Right lobe of liver (tissue), 6 donors: Measurements from ENCODE around the gene DBN1. TPM values are rescaled to one million over a fixed set of nuclear protein-coding genes. Genes with fewer than 3 reads are reported as not detected.

Experiments
- ATAC-seq, 4 donors: fragments of 200-7000 bp; cut with Tn5 transposase; one replicate each; pipeline ENCODE4 v1.9.1; 2020; ENCODE audit warnings: mild to moderate bottlenecking in 4 of 4, moderate library complexity in 4 of 4
- DNase-seq, 3 donors: peaks; one replicate each; pipeline ENCODE4 v3.0.0-alpha.2; 2020
- H3K27ac ChIP-seq, 3 donors: fragments of 200-600 bp; one replicate each; pipeline ENCODE4 v1.8.0; 2022
- H3K27me3 ChIP-seq, 2 donors: fragments of 200-600 bp; one replicate each; pipeline ENCODE4 v1.8.0; 2022
- H3K36me3 ChIP-seq, 4 donors: fragments of 200-600 bp; sonication (generic) in 1 of 4; one replicate each; pipeline versions ENCODE4 v1.5.1 to v1.8.0; 2017 to 2022; ENCODE audit warnings: control low read depth in 1 of 4
- H3K4me1 ChIP-seq, 4 donors: fragments of 200-600 bp; sonication (generic) in 1 of 4; one replicate each; pipeline versions ENCODE4 v1.5.1 to v1.8.0; 2017 to 2022; ENCODE audit warnings: control low read depth in 1 of 4
- H3K4me3 ChIP-seq, 3 donors: fragments of 200-600 bp; one replicate each; pipeline ENCODE4 v1.8.0; 2022
- H3K9me3 ChIP-seq, 4 donors: fragments of 200-600 bp; sonication (generic) in 1 of 4; one replicate each; pipeline versions ENCODE4 v1.5.1 to v1.8.0; 2017 to 2022; ENCODE audit warnings: control low read depth in 1 of 4
- CTCF ChIP-seq, 4 donors: fragments of 200-600 bp in 3 of 4; fragments of 450-650 bp in 1 of 4; IDR thresholded peaks; one replicate each; pipeline versions ENCODE4 v1.5.1 to v1.8.0; 2016 to 2022; ENCODE audit warnings: antibody characterized with exemption in 4 of 4, mild to moderate bottlenecking in 2 of 4
- POLR2A ChIP-seq: fragments of 450-650 bp; IDR thresholded peaks from one replicate; pipeline ENCODE4 v1.6.1; 2017; ENCODE audit warnings: antibody characterized with exemption, mild to moderate bottlenecking
- WGBS: methylation state at CpG from one replicate; pipeline ENCODE4 v1.1.6; 2018; ENCODE audit warnings: low coverage, low lambda C conversion rate; ENCODE audit not compliant: insufficient coverage; ENCODE audit errors: missing lambda C conversion rate; 5-methylcytosine and 5-hydroxymethylcytosine counted together
- intact Hi-C, 2 donors: fragments of 100-400 bp; cut with DNase I; formaldehyde crosslinking; loops; one replicate each; pipeline versions ENCODE4 v1.11.2 to v1.14.1; 2022
- total RNA-seq, 6 experiments: library from RNA; depleted of rRNA in 2 of 6; stranded (reverse); fragments of >200 nt in 2 of 6; fragmentation: NEBNext Ultra II Directional in 3 of 6; extraction: Animal tissue kit (Norgen Biotek cat#: 25700) in 3 of 6; gene quantifications; one replicate each; pipeline versions ENCODE4 v1.1.0 to v1.2.4, GENCODE V29; 2016 to 2023
- donor health status: DM: no; HTN: yes; CAD: no.
- donor health status: DM: no; HTN: no; CAD: no.
- donor health status: DM: no; HTN: no; CAD: no.
- donor health status: DM: no; HTN: yes; CAD: no.
- donor health status: DM: no; HTN: yes; CAD: no.

Gene DBN1
- total RNA-seq, 6 experiments from 2014 or later, result 1.1 to 4.6 (median 3.1) TPM

DNA sequence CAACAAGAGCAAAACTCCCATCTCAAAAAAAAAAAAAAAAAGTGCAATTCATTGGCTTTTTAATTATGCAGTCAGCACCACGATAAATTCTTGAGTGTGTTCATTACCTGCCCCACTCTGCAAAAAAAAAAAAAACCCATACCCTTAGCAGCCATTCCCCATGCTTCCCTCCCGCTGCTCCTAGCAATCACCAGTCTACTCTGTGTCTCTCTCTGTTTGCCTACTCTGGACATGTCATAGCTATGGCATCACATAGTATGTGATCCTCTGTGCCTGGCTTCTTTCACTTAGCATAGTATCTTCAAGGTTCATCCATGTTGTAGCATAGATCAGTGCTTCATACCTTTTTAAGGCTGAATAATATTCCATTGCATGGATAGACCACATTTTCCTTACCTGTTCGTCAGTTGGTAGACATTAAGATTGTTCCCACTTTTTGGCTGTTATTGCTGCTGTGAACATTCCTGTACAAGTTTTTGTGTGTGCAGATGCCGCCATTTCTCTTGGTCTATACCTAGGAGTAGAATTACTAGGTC is 33.8 kb downstream of the DBN1 start:
- Histone ChIP-seq H3K27me3 (no peaks in the 10 kb centered on the region), H3K27ac (no peak overlapping the region), H3K36me3 (peaks cover 0 to 20% (median 0%) of the 10 kb centered on the region in 4 donors), H3K4me1 (no peaks in the 10 kb centered on the region), H3K4me3 (no peak overlapping the region), H3K9me3 (no peaks in the 10 kb centered on the region)
- no peak for ATAC-seq
- WGBS, result 94% methylated on average over 4 of the region's 4 CpGs
- intact Hi-C loops, result loop anchor here in 1 of 2 donors (5.0 kb wide), 1 partner anchor 37 kb away; the partner anchor contains the start of gene PFN3
- TF ChIP-seq POLR2A (no peak), CTCF (IDR thresholded peaks at IDR 0.05) (no peak)
- DNase-seq, result no peak

DNA sequence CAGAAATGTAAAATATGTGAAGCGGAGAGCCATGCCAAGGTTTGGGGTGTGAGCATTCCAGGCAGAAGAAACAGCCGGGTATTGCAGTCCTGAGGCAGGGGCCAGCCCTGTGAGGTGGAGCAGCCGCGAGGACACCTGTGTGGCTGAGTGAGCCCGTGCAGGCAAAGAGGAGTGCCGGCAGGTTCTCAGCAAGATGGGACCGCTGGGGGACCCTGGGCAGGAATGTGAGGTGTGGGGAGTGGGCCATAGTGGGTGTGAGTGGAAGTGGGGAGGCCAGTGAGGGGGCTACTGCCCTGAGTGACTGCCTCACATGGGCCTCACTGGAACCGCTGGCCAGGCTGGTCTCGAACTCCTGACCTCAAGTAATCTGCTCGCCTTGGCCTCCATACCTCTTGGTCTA is 35.0 kb downstream of the DBN1 start:
- intact Hi-C loops, result loop anchor here in 1 of 2 donors (5.0 kb wide), 1 partner anchor 36 kb away; the partner anchor contains the start of gene PFN3
- H3K36me3 ChIP-seq, result peaks cover 0 to 30% (median 0%) of the 10 kb centered on the region in 4 donors
- no peaks in the 10 kb centered on the region for H3K4me1 ChIP-seq
- no peaks in the 10 kb centered on the region for H3K27me3 ChIP-seq
- TF ChIP-seq CTCF (IDR thresholded peaks at IDR 0.05), result no peak
- no peak for TF ChIP-seq POLR2A
- no peak overlapping the region for H3K4me3 ChIP-seq
- H3K27ac ChIP-seq, result no peak overlapping the region
- ATAC-seq (no peak), DNase-seq (peak in 1 of 3 donors; percentile 39)
- H3K9me3 ChIP-seq, result no peaks in the 10 kb centered on the region
- WGBS, result 83% methylated on average over 1 of the region's 10 CpGs

DNA sequence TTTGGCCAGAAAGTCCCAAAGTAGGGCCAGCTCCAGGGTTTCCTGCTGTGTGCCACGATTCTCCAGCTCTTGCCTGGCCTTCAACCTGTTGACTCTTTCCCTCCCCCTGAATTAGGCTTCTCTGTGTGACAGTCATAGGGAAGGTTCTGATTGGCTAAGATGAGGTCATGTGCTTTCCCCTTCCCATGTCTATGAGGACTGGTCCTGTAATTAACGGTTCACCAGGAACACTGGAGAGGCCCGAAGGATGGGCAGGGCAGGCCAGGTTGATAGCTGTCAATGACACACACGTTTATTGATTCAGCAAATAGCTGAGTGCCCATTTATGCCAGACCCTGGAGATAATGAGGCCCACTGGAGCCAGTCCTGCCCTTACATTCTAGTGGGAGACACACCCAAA is 35.8 kb downstream of the DBN1 start:
- Histone ChIP-seq H3K9me3 (no peaks in the 10 kb centered on the region), H3K36me3 (peaks cover 0 to 39% (median 0%) of the 10 kb centered on the region in 4 donors), H3K4me1 (no peaks in the 10 kb centered on the region), H3K4me3 (no peak overlapping the region), H3K27ac (no peak overlapping the region), H3K27me3 (no peaks in the 10 kb centered on the region)
- 65% methylated on average over 4 of the region's 4 CpGs for WGBS
- intact Hi-C loops, result loop anchor here in 1 of 2 donors (5.0 kb wide), 1 partner anchor 35 kb away; the partner anchor contains the start of gene PFN3
- TF ChIP-seq POLR2A (no peak), CTCF (IDR thresholded peaks at IDR 0.05) (no peak)
- ATAC-seq, result no peak
- DNase-seq, result no peak

- peaks cover 0 to 44% (median 0%) of the 10 kb centered on the region in 4 donors for H3K36me3 ChIP-seq
- H3K27me3 ChIP-seq, result no peaks in the 10 kb centered on the region
- no peaks in the 10 kb centered on the region for H3K4me1 ChIP-seq
- no peak for DNase-seq
- WGBS, result 95% methylated on average over 18 of the region's 37 CpGs
- no peak for ATAC-seq
- no peak overlapping the region for H3K4me3 ChIP-seq
- TF ChIP-seq CTCF (IDR thresholded peaks at IDR 0.05), result no peak
- no peak for TF ChIP-seq POLR2A
- no peaks in the 10 kb centered on the region for H3K9me3 ChIP-seq
- intact Hi-C loops, result loop anchor here in 1 of 2 donors (5.0 kb wide), 1 partner anchor 34 kb away; the partner anchor contains the start of gene PFN3
- no peak overlapping the region for H3K27ac ChIP-seq
Measured at GRCh38 chr5:177435847-177436536, 37.4 kb downstream of the DBN1 start.
